ENCODE measurements around the gene NR2F1.

The NR2F1 gene

DNA sequence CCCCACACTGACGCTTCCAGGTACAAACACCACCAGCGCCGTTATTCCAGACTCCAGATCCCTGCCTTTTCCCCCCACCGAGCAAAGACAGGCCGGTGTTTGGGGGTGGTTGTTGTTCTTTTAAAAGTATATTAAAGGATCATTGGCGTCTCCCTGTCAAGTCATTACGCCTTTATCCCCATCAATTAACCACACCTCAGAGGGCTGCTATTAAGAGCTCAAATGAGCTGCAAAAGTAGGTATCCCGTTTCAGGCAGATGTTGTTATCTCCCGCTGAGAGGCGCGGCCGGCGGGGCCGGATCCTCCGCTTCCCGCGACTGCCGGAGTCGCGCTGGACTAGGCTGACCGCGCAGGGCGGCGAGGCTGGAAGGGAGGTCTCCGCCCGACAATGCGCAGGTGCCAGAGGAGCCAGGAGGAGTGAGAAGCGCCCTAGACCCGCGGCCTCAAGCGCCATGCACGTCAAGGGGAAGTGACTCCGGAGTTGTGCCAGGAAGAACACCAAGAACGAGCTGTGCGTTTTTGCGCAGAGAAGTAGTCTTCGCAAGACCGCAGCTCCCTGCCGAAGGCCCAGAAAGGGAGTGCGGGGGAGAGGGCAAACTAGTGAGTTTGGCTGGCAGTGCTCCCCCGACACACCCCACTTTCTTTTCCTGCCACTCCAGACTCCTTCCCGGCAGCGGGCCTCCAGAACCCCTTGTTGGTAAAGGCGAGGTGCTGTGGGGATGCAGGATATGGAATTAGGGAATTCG is 10.2 kb upstream of the NR2F1 start:
- Histone ChIP-seq H3K36me3 (replicated peaks; ENCODE audit: insufficient read depth, low read length) (no peaks in the 10 kb centered on the region), H3K9me2 (replicated peaks; ENCODE audit: insufficient read depth, low read length) (no peaks in the 10 kb centered on the region), H2AFZ (ENCODE audit: low read length) (no peak overlapping the region), H3K4me1 (ENCODE audit: low read length) (no peaks in the 10 kb centered on the region), H3K9me3 (replicated peaks; ENCODE audit: insufficient read depth, low read length) (no peaks in the 10 kb centered on the region), H3F3A (ENCODE audit: insufficient read depth, low read length) (no peaks in the 10 kb centered on the region), H4K20me1 (ENCODE audit: insufficient read depth, low read length) (no peaks in the 10 kb centered on the region), H3K27ac (ENCODE audit: low read length) (no peak overlapping the region), H3K79me2 (ENCODE audit: low read length) (no peaks in the 10 kb centered on the region), H3K4me3 (ENCODE audit: low read length) (no peak overlapping the region), H3K27me3 (replicated peaks; ENCODE audit: insufficient read depth, low read length) (no peaks in the 10 kb centered on the region), H3K4me2 (ENCODE audit: low read depth, low read length) (no peak overlapping the region), H3K9ac (ENCODE audit: low read length) (no peak overlapping the region)
- no peak for TF ChIP-seq CTCF (IDR thresholded peaks at IDR 0.05; ENCODE audit: low read length)
- no peak for TF ChIP-seq EZH2phosphoT487 (IDR thresholded peaks at IDR 0.05; ENCODE audit: low read length)
- TF ChIP-seq EZH2 (optimal IDR thresholded peaks at IDR 0.05; ENCODE audit: low read depth, low read length) = no peak
- DNase-seq = no peak

GRCh38 chr5:93573354-93574351 is 9.4 kb upstream of the NR2F1 start:
- Histone ChIP-seq H3K79me2 (ENCODE audit: low read length) (no peaks in the 10 kb centered on the region), H3K4me2 (ENCODE audit: low read depth, low read length) (no peak overlapping the region), H3K9me3 (replicated peaks; ENCODE audit: insufficient read depth, low read length) (no peaks in the 10 kb centered on the region), H3K27ac (ENCODE audit: low read length) (no peak overlapping the region), H3K4me3 (ENCODE audit: low read length) (no peak overlapping the region), H3K27me3 (replicated peaks; ENCODE audit: insufficient read depth, low read length) (no peaks in the 10 kb centered on the region), H3K36me3 (replicated peaks; ENCODE audit: insufficient read depth, low read length) (no peaks in the 10 kb centered on the region), H3K9me2 (replicated peaks; ENCODE audit: insufficient read depth, low read length) (no peaks in the 10 kb centered on the region), H3K4me1 (ENCODE audit: low read length) (no peaks in the 10 kb centered on the region), H2AFZ (ENCODE audit: low read length) (no peak overlapping the region), H3F3A (ENCODE audit: insufficient read depth, low read length) (no peaks in the 10 kb centered on the region), H4K20me1 (ENCODE audit: insufficient read depth, low read length) (no peaks in the 10 kb centered on the region), H3K9ac (ENCODE audit: low read length) (no peak overlapping the region)
- DNase-seq = no peak
- TF ChIP-seq EZH2 (optimal IDR thresholded peaks at IDR 0.05; ENCODE audit: low read depth, low read length) = no peak
- no peak for TF ChIP-seq CTCF (IDR thresholded peaks at IDR 0.05; ENCODE audit: low read length)
- TF ChIP-seq EZH2phosphoT487 (IDR thresholded peaks at IDR 0.05; ENCODE audit: low read length) = no peak

DNA sequence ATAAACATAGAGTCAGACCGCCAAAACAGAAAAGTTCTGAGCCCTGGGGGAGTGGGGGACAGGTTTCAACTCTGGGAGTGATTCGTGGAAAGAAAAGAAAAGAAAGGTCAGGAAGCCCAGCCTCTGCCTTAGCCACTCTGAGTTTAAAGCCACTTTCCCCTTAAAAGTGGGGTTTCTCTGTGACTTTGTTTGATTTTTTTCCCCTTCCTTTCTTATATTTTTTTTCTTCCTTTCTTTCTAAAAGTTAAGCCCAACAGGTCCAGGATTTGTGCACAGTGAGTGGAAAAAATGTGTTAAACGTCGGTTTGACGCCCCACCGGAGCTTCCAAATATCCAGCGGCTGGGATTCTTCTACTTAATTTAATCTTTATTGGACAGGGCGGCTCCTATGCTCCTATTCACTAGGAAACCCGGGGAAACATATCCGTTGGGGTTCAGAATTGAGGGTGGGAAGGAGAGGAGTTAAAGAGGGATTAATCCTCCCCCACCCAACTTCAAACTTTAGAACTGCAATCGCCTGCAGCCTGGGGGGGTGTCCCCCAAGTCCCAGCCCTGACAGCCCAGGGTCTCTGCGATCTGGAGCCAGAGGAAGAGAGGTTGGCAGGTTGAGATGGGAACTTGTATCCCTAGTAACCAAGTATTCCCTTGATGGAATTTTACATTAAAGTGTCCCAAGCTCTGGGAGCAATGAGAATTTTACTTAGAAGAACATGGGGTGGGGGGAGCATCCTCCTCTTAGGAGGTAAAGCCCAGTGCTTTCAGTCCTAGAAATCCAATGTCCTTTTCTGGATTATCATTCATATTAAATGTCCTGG is 8.3 kb upstream of the NR2F1 start:
- Histone ChIP-seq H3K27me3 (replicated peaks; ENCODE audit: insufficient read depth, low read length) (no peaks in the 10 kb centered on the region), H3F3A (ENCODE audit: insufficient read depth, low read length) (no peaks in the 10 kb centered on the region), H2AFZ (ENCODE audit: low read length) (no peak overlapping the region), H3K4me3 (ENCODE audit: low read length) (no peak overlapping the region), H3K27ac (ENCODE audit: low read length) (no peak overlapping the region), H3K4me2 (ENCODE audit: low read depth, low read length) (no peak overlapping the region), H3K79me2 (ENCODE audit: low read length) (no peaks in the 10 kb centered on the region), H3K9ac (ENCODE audit: low read length) (no peak overlapping the region), H3K36me3 (replicated peaks; ENCODE audit: insufficient read depth, low read length) (no peaks in the 10 kb centered on the region), H3K4me1 (ENCODE audit: low read length) (no peaks in the 10 kb centered on the region), H3K9me2 (replicated peaks; ENCODE audit: insufficient read depth, low read length) (no peaks in the 10 kb centered on the region), H3K9me3 (replicated peaks; ENCODE audit: insufficient read depth, low read length) (no peaks in the 10 kb centered on the region), H4K20me1 (ENCODE audit: insufficient read depth, low read length) (no peaks in the 10 kb centered on the region)
- no peak for TF ChIP-seq CTCF (IDR thresholded peaks at IDR 0.05; ENCODE audit: low read length)
- no peak for TF ChIP-seq EZH2 (optimal IDR thresholded peaks at IDR 0.05; ENCODE audit: low read depth, low read length)
- no peak for TF ChIP-seq EZH2phosphoT487 (IDR thresholded peaks at IDR 0.05; ENCODE audit: low read length)
- no peak for DNase-seq

All from MM.1S (cell line).